ENCODE measurements around the gene TMEM222.

TMEM222 gene

DNA sequence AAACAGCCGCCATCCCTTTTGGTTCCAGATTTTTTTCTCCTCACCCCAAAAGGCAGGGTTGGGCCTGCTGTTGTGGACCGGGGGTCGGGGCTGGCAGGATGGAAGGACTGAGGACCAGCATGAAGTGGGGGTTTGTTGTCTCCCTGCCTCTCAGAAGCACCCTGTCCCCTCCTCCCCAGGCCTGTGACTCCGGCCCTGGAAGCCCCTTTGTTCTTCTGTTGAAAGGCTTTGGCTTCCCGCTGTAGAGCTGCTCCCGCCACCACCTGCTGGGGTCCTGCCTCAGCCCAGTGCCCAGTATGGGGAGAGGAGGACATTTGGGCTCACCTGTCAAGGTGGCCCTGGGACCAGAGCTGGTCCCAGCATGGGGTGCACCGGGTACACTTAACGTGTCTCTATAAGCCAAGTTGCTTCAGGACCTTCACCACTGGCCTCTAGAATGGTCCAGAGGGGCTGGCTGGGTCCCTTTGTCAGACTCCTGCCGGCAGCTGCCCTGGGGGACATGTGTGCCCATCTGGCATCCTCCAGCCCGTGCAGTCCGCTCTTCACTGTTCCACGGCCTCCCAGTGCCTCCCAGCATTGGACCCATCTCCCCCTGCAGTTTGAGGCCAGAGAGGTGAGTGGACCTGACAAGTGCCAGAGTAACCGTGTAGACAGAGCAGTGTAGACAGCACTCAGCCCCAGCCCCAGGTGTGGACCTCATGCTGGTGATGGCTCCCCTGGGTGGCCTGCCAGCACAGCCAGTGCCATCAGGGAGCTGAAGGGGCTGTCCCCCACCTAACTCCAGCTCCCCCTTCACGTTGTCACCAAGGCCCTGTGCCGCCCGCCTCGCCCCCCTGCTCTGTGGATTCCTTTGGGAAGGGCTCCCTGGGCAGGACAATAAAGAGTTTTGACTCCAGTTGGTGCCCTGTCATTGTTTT is 13.8 kb downstream of the TMEM222 start:
- POLR2A ChIA-PET = interaction anchor here (0.5 kb wide), 1 partner anchor 483 kb away, joined by 3 read pairs; no protein-coding TSS in a partner anchor
- DNase-seq (ENCODE audit: extremely low spot score) = no peak
- CTCF ChIA-PET = interaction anchor here (1.1 to 5.8 kb wide), 7 partner anchors 9 to 61 kb away, joined by 3 to 70 read pairs (median 6); no protein-coding TSS in a partner anchor
- TF ChIP-seq, protein P1, sequence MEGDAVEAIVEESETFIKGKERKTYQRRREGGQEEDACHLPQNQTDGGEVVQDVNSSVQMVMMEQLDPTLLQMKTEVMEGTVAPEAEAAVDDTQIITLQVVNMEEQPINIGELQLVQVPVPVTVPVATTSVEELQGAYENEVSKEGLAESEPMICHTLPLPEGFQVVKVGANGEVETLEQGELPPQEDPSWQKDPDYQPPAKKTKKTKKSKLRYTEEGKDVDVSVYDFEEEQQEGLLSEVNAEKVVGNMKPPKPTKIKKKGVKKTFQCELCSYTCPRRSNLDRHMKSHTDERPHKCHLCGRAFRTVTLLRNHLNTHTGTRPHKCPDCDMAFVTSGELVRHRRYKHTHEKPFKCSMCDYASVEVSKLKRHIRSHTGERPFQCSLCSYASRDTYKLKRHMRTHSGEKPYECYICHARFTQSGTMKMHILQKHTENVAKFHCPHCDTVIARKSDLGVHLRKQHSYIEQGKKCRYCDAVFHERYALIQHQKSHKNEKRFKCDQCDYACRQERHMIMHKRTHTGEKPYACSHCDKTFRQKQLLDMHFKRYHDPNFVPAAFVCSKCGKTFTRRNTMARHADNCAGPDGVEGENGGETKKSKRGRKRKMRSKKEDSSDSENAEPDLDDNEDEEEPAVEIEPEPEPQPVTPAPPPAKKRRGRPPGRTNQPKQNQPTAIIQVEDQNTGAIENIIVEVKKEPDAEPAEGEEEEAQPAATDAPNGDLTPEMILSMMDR (IDR thresholded peaks at IDR 0.05; ENCODE audit: control extremely low read depth, extremely low read depth, low read depth, missing control alignments) = no peak

DNA sequence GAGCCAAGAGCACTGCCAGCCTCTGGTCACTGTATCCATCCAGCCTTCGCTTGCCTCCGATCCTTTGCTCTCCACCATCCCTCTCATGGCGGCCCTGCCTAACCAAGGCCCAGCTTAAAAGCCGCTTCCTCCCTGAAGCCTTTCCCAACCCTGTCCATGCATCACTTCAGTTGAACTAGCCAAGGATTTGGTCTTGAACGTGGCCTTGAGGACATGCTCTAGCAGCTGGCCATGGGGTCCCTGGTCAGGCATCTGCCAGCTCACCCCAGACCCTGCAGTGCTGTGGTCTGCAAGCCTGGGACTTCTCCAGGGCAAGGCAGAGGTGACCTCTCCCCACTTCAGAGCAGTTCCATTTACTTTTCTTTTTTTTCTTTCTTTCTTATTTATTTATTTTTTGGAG is 14.8 kb downstream of the TMEM222 start:
- POLR2A ChIA-PET = interaction anchor here (0.5 kb wide), 2 partner anchors 482 to 1312 kb away, joined by 3 read pairs; partner anchors contain the start of gene RNU11
- CTCF ChIA-PET = interaction anchor here (1.1 to 2.0 kb wide), 5 partner anchors 10 to 60 kb away, joined by 3 to 7 read pairs (median 6); no protein-coding TSS in a partner anchor
- TF ChIP-seq, protein P1 (IDR thresholded peaks at IDR 0.05; ENCODE audit: control extremely low read depth, extremely low read depth, low read depth, missing control alignments) = no peak
- no peak for DNase-seq (ENCODE audit: extremely low spot score)

DNA sequence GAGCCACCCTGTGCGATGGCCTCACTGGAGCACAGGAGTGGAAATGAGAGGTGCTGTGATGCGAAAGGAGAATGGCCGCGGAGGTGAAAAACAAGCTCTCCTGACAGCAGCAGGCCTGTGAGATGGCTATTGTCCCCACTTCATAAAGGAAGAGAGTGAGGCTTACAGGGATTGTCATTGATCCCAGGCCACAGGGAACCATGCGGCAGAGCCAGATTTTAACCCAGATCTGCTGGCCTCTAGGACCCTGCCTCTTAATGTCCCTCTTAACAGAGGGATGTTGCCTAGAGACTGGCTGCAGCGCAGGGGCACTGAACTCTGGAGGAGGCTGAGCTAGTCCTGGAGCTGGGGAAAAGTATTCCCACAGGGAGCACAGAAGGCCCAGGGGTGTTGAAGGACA is 16.8 kb downstream of the TMEM222 start:
- DNase-seq (ENCODE audit: extremely low spot score) = no peak
- POLR2A ChIA-PET = interaction anchor here (0.7 kb wide), 1 partner anchor 397 kb away, joined by 5 read pairs; no protein-coding TSS in a partner anchor
- TF ChIP-seq, protein P1 (IDR thresholded peaks at IDR 0.05; ENCODE audit: control extremely low read depth, extremely low read depth, low read depth, missing control alignments) = no peak
- CTCF ChIA-PET = interaction anchor here (1.6 to 9.2 kb wide), 2 partner anchors 18 to 57 kb away, joined by 6 to 112 read pairs; no protein-coding TSS in a partner anchor

DNA sequence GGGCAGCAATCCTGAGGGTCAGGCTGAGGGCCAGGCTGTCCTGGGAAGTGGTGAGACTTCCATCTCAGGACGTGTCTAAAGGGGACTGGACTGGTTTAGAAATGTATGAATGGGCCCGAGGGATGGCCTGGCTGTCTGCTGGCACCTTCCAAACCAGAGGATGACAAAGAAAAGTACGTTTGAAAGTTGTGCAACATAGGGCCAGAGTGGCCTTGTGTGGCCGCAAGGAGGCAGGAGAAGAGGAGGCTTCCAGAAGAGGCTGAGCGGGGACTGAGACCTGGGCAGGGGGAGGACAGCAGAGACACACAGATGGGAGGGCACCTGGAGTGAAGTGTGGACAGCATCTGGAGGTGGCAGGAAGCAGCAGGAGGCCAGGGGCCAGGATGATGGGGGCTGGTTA is 17.2 kb downstream of the TMEM222 start:
- no peak for DNase-seq (ENCODE audit: extremely low spot score)
- TF ChIP-seq, protein P1 (IDR thresholded peaks at IDR 0.05; ENCODE audit: control extremely low read depth, extremely low read depth, low read depth, missing control alignments) = no peak
- CTCF ChIA-PET = interaction anchor here (1.4 to 9.2 kb wide), 5 partner anchors 12 to 56 kb away, joined by 4 to 112 read pairs (median 6); no protein-coding TSS in a partner anchor
- POLR2A ChIA-PET = no interaction called here

DNA sequence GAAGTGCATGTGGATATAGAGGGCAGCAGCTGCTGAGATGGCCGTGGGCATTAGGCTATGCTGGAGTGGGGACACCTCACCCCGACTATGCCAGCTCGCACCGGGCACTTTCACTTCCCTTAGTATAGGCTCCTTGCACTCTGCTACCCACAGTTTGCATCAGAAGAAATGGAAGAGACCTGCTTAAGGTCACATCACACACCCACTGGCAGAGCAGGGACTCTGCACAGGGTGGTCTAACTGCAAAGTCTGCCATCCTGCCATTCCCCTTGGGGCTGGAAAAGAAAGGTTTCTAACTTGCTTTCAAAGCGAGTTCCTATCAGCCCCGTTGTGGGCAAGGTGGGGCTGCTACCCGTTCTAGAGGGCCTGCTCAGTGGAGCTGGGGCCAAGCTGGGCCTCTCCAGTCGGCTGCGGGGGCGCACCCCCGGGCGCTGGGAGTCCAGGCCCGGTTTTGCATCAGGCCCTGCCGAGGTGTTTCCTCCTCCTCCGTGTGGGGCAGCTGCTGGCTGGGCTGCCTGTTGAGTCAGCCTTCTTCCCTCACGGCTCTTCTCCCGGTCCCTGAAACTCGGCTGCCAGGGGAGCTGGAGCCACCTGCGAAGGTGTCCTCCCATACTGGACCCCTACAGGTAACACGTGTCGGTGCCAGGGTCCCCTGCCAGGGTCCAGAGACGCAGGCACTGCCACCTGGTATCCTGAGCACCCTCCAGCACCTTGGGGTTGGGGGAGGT is 19.7 kb downstream of the TMEM222 start, which contains the start of gene SYTL1:
Gene SYTL1 (plus strand): TSS at position 498 of the 728 bp plus-strand sequence. CDS start 3,313 bp downstream, outside the sequence.
- POLR2A ChIA-PET = no interaction called here
- TF ChIP-seq, protein P1 (IDR thresholded peaks at IDR 0.05; ENCODE audit: control extremely low read depth, extremely low read depth, low read depth, missing control alignments) = no peak
- CTCF ChIA-PET = interaction anchor here (0.7 to 9.2 kb wide), 11 partner anchors 9 to 215 kb away, joined by 3 to 112 read pairs (median 4); no protein-coding TSS in a partner anchor
- DNase-seq (ENCODE audit: extremely low spot score) = peak; percentile 83

DNA sequence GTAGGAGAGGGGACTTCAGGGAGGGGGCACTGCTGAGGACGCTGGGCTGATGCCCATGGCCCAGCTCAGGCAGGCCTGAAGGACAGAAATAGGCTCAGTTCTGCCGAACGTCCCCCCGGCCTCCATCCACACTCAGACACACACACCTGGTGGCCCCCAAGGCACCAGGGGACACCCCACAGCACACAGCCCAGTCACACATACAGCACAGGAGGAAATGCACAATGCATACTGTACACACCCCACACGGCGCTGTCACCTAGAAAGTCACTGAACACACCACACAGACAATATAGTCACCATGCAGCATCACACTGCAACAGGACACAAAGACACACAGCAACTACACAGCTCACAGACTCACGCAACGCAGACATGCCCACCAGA is 20.4 kb downstream of the TMEM222 start:
- POLR2A ChIA-PET = no interaction called here
- DNase-seq (ENCODE audit: extremely low spot score) = no peak
- CTCF ChIA-PET = interaction anchor here (0.7 to 9.2 kb wide), 12 partner anchors 9 to 214 kb away, joined by 3 to 112 read pairs (median 4); no protein-coding TSS in a partner anchor
- TF ChIP-seq, protein P1 (IDR thresholded peaks at IDR 0.05; ENCODE audit: control extremely low read depth, extremely low read depth, low read depth, missing control alignments) = no peak

Data from GM10248 (cell line).